Measurements from ENCODE around the gene BLOC1S1. TPM values are rescaled to one million over a fixed set of nuclear protein-coding genes. Genes with fewer than 3 reads are reported as not detected.
A peak's percentile ranks its signal among the peaks of the same experiment; 100 is the strongest.

The BLOC1S1 gene
- 100 to 1,000 TPM in 3 of 4 donors, 10 to 100 TPM in 1; 72.6 to 332 (median 248) TPM for total RNA-seq

DNA sequence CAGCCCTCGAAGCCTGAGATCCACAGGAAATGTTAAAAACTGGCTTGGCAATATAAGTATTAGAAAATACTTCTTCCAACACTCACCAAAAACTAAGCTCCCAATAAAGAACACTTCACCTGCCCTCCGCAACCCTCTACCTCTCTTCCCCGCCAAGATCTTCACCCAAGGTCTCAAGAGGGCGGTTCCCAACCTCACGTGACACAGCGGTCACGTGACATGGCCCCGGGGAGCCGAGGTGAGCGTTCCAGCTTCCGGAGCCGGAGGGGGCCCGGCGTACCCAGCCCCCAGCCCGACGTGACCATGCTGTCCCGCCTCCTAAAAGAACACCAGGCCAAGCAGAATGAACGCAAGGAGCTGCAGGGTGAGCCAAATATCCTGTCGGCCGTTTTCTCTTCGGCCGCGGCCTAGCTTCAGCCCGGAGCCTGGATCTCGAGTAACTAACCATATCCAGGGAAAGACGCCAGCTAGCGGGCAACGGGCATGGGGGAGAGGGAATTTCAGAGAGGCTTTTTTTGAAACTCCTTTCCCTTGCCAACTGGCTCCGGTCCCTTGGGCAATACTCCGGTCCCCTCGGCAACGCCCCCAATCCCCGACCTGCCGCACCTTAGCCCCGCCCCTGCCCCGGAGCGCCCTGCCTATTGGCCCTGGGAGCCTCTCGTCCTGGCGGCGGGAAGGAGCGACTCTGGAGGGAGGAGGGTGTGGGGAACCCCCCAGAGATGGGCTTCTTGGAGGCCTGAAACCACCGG, at the start of gene BLOC1S1:
Gene BLOC1S1, plus strand, starts transcription at position 214 of the 749 bp plus-strand sequence. Its CDS starts 6 bp downstream, at position 220.
- Histone ChIP-seq H3K9me3 (no peaks in the 10 kb centered on the region), H3K27ac (peak within 1 kb of the TSS; percentile 90 to 99 (median 95)), H3K36me3 (no peaks in the 10 kb centered on the region), H3K27me3 (no peaks in the 10 kb centered on the region), H3K4me3 (peak within 1 kb of the TSS; percentile 68 to 87 (median 72)), H3K4me1 (peaks cover 7 to 51% (median 11%) of the 10 kb centered on the region in 4 donors)
- peak; percentile 51 to 61 for TF ChIP-seq POLR2A (IDR thresholded peaks at IDR 0.05)
- TF ChIP-seq, protein P1, sequence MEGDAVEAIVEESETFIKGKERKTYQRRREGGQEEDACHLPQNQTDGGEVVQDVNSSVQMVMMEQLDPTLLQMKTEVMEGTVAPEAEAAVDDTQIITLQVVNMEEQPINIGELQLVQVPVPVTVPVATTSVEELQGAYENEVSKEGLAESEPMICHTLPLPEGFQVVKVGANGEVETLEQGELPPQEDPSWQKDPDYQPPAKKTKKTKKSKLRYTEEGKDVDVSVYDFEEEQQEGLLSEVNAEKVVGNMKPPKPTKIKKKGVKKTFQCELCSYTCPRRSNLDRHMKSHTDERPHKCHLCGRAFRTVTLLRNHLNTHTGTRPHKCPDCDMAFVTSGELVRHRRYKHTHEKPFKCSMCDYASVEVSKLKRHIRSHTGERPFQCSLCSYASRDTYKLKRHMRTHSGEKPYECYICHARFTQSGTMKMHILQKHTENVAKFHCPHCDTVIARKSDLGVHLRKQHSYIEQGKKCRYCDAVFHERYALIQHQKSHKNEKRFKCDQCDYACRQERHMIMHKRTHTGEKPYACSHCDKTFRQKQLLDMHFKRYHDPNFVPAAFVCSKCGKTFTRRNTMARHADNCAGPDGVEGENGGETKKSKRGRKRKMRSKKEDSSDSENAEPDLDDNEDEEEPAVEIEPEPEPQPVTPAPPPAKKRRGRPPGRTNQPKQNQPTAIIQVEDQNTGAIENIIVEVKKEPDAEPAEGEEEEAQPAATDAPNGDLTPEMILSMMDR (IDR thresholded peaks at IDR 0.05): peak in 1 of 6 experiments; percentile 25
- peak; percentile 95 to 97 (median 96) for DNase-seq

DNA sequence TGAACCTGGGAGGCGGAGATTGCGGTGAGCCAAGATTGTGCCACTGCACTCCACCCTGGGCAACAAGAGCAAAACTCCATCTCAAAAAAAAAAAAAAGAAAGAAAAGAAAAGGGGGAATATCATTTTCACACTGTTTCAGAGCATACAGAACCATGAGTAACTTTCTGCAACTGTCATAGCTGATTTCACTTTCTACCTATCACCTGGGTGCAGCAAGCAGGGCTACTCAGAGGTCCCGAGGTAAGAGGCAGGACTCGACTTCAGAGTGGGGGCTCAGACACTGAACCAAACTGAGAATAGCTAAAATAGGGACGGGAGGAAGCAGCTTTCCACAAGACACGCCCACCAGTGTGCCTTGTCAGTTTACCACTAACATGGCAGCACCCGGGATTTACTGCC, 49.3 kb upstream of the BLOC1S1 start:
- Histone ChIP-seq H3K9me3 (no peaks in the 10 kb centered on the region), H3K27ac (no peak overlapping the region), H3K4me3 (no peak overlapping the region), H3K27me3 (no peaks in the 10 kb centered on the region), H3K36me3 (no peaks in the 10 kb centered on the region), H3K4me1 (peaks cover 0 to 12% (median 1%) of the 10 kb centered on the region in 4 donors)
- no peak for DNase-seq
- TF ChIP-seq, protein P1 (IDR thresholded peaks at IDR 0.05): no peak
- TF ChIP-seq POLR2A (IDR thresholded peaks at IDR 0.05): no peak

DNA sequence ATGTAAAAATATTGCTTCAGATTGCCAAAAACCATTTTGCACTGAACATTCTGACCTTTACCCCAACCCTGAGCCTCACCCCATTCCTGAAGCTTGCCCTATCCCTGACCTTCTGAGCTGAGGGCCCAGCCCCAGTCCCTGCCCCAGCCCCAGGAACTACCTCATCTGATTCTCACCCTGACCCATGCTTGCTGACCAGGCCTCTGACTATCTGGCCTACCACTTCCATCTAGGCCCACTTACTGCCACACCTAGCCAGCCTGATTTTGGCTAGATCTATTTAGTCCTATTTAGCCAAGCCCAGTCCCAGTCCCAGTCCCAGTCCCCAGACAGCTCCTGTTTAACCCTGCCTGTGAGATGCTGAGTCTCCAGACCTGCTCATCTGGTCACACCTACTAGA, 45.6 kb upstream of the BLOC1S1 start:
- peaks cover 0 to 16% (median 1%) of the 10 kb centered on the region in 4 donors for H3K4me1 ChIP-seq
- no peak overlapping the region for H3K4me3 ChIP-seq
- H3K36me3 ChIP-seq: no peaks in the 10 kb centered on the region
- TF ChIP-seq, protein P1 (IDR thresholded peaks at IDR 0.05): no peak
- no peak for TF ChIP-seq POLR2A (IDR thresholded peaks at IDR 0.05)
- H3K27me3 ChIP-seq: no peaks in the 10 kb centered on the region
- H3K27ac ChIP-seq: peak overlapping the region in 1 of 4 donors; percentile 68
- peak in 1 of 3 donors; percentile 49 for DNase-seq
- H3K9me3 ChIP-seq: no peaks in the 10 kb centered on the region

DNA sequence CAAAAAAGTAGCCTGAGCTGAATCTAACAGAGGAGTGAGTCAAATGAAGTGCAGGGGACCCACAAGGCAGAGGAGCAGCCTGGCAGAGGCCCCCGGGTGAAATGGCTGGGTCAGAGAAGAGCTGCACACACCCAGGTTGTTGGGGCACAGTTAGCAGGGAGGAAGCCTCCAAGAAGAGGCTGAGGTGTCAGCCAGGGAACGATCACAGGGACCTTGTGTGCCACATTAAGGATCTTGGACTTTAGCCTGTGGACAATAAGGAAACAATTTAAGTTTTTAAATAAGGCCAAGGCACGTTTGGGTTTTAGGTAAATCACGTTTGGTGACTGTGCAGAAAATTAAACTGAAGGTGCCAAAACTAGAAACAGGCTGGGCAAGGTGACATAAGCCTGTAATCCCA, 44.1 kb upstream of the BLOC1S1 start:
- peak in 1 of 3 donors; percentile 52 for DNase-seq
- peak overlapping the region in 1 of 4 donors; percentile 56 for H3K27ac ChIP-seq
- no peak overlapping the region for H3K4me3 ChIP-seq
- H3K4me1 ChIP-seq: peaks cover 0 to 23% (median 1%) of the 10 kb centered on the region in 4 donors
- TF ChIP-seq, protein P1 (IDR thresholded peaks at IDR 0.05): no peak
- no peak for TF ChIP-seq POLR2A (IDR thresholded peaks at IDR 0.05)
- no peaks in the 10 kb centered on the region for H3K9me3 ChIP-seq
- H3K27me3 ChIP-seq: no peaks in the 10 kb centered on the region
- H3K36me3 ChIP-seq: no peaks in the 10 kb centered on the region

GRCh38 chr12:55673638-55674037, 42.2 kb upstream of the BLOC1S1 start:
- no peak overlapping the region for H3K4me3 ChIP-seq
- H3K9me3 ChIP-seq: no peaks in the 10 kb centered on the region
- peaks cover 0 to 23% (median 1%) of the 10 kb centered on the region in 4 donors for H3K4me1 ChIP-seq
- H3K27me3 ChIP-seq: no peaks in the 10 kb centered on the region
- no peak for TF ChIP-seq POLR2A (IDR thresholded peaks at IDR 0.05)
- TF ChIP-seq, protein P1 (IDR thresholded peaks at IDR 0.05): no peak
- no peaks in the 10 kb centered on the region for H3K36me3 ChIP-seq
- peak overlapping the region in 2 of 4 donors; percentile 32 to 61 for H3K27ac ChIP-seq
- peak in 1 of 3 donors; percentile 43 for DNase-seq
